ENCODE measurements around the gene CDH26.

CDH26 gene

DNA sequence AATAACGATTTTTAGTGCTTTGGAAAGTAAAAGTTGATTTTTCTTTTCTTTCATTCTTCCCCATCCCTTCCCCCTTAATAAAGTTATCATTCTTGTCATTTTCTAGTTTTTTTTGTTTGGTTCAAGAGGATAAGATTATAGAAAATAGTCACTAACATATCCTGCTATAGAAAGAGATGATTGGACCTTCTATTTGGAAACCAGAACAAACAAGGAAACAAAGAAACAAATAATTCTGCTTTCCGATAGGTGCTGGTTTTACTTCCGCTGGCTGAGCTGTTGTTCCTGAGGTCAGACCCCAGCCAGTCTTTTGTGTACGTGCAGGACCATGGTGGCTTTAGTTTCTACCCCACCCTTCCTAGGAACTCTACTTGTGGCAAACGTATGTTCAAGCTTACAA lies at the start of gene CDH26:
CDH26 (plus strand) TSS at position 301 of the 400 bp plus-strand sequence. CDS start 304 bp downstream, outside the sequence.
- DNase-seq (ENCODE audit: low read depth in 2 of 2): no peak

DNA sequence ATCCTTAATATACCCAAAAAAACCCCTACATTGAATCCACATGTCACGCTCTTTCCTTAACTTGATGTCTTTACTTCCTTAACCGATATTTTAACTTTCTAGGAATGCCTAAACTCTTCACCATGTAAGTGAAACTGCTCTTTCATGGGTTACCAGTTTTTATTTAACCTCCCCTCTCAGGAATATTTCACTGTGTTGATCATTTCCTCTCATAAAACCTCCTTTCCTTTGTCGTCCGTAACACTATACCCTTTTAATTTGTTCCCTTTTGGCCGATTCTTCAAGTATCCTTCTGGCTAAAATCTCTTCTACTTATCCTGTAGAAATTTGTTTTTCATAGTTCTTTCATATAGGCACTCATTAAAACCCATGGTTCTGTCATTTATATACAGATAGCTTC lies 49.4 kb upstream of the CDH26 start:
- DNase-seq (ENCODE audit: low read depth in 2 of 2): no peak

- DNase-seq (ENCODE audit: low read depth in 2 of 2): no peak
Measured at GRCh38 chr20:59911041-59911440, 47.2 kb upstream of the CDH26 start.

- DNase-seq (ENCODE audit: low read depth in 2 of 2): no peak
Measured at GRCh38 chr20:59912609-59913008, 45.6 kb upstream of the CDH26 start.

- no peak for DNase-seq (ENCODE audit: low read depth in 2 of 2)
Measured at GRCh38 chr20:59920944-59921343, 37.3 kb upstream of the CDH26 start.

GRCh38 chr20:59923514-59923913 lies 34.7 kb upstream of the CDH26 start:
- no peak for DNase-seq (ENCODE audit: low read depth in 2 of 2)

- no peak for DNase-seq (ENCODE audit: low read depth in 2 of 2)
Measured at GRCh38 chr20:59925359-59925758, 32.9 kb upstream of the CDH26 start.

- no peak for DNase-seq (ENCODE audit: low read depth in 2 of 2)
Measured at GRCh38 chr20:59925899-59926298, 32.3 kb upstream of the CDH26 start.

GRCh38 chr20:59931511-59932312 lies 26.5 kb upstream of the CDH26 start:
- no peak for DNase-seq (ENCODE audit: low read depth in 2 of 2)

DNA sequence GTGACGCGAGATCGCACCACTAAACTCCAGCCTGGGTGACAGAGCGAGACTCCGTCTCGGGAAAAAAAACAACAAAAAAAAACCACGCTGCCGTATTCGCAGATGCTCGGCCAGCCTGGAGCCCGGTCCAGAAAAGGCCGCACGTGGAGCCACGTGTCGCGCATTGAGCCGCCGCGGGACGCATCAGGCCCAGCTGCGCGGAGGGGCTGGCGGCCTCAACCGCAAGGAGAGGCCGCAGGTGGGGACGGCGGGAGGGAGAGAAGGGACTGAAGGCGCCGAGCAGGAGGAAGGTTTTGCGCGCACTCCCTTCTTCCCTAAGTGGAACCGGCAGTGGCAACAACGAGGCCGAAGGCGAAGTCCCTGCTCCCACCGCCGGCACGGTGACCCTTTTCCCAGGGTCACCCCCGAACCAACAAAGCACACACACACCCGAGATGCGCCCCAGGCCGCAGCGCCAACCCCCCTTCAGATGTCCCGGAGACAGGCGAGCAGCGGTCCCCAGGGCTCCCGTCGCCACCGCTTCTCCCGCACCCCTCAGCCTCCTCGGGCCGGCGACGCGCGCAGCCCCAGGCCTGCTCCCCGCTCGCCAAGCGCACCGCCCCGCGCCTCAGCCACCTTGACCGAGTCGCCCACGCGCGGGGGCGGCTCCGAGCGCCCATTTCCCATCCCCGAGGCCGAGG lies 25.5 kb upstream of the CDH26 start:
- DNase-seq (ENCODE audit: low read depth in 2 of 2): no peak

DNA sequence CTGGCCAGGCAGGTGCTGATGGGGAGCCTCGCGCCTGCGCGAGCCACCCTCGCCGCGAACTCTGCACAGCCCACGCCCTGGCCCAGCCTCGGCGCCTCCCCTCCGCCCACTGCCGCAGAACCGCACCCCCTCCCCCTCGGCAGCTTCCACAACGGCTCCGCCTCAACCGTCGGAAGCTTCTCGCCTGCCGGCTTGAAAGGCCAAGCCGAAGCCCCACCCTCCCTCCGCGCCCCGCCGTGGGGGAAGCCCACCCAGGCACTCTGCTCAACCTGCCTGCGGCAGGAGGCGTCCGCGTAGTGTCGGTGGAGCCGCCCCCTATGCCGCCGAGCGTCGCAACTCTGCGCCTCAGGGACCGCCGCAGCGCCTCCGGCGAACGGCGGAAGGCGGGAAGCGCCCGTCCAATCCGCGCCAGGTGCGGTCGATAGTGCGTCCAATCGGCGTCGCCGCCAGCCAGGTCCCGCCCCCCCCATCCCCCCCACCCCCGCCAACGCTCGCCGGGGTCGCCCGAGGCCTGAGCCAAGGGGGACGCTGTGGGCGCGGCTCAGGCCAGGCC lies 24.9 kb upstream of the CDH26 start, which contains the start of gene SYCP2:
SYCP2 (minus strand) TSS at position 342 of the 553 bp plus-strand sequence. CDS start 11,224 bp downstream, outside the sequence.
- DNase-seq (ENCODE audit: low read depth in 2 of 2): peak in 1 of 2 donors; percentile 46

DNA sequence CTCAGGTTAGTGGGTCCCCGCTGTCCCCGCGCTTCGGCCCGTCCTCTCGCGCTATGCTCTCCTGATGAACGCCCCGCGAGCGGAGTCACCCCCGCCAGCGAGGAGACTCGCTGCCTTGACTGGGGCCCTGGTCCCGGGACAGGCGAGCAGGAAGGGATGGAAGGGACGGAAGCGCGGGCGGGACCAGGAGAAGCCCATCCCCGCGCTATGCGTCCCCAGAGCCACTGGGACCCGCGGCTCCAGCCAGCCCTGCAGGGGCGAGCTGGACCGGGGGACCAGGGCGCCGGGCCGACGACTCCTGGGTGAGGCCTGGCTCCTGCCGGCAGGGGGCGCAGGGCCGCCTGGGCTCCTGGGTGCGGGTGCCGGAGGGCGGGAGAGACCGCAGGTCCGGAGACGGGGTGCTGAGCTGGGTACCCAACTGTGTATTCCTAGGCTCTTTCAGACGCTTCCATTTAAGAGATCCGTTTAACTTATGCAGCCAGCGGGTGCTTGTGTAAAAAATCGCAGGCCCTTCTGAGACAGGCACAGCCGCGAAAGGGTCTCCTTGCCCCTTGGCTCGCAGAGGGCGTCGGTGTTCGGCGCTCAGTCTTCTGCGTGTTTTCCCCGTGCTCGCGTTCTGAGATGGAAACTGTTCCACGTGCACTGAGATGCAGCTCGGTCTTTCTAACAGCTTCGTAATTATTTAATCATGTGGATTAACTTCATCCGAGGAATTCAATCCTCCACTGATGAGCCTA lies 24.2 kb upstream of the CDH26 start:
- DNase-seq (ENCODE audit: low read depth in 2 of 2): peak; percentile 46 to 61

DNA sequence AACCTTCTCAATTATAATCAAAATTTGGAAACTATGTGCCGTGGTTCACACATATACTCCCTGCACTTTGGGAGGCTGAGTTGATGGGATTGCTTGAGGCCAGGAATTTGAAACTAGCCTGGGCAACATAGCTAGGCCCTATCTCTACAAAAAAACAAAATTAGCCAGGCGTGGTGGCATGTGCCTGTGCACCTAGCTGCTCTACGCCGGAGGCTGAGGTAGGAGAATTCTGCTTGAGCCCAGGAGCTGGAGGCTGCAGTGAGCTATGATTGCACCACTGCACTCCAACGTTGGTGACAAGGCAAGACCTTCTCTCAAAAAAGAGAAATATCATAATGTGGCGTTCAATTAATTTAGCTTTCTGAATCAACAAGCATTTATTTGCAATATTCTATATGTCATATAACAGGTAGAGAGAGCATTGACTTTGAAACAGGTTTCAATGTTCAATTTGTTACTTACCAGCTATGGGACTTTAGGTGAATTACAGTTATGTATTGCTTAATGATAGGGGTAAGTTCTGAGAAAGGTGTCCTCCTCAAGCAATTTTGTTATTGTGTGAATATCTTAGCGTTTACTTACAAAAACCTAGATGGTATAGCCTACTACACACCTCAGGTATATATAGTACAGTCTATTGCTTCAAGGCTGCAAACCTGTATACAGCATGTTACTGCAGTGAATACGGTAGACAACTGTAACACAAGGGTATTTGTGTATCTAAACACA lies 22.6 kb upstream of the CDH26 start:
- DNase-seq (ENCODE audit: low read depth in 2 of 2): no peak

DNA sequence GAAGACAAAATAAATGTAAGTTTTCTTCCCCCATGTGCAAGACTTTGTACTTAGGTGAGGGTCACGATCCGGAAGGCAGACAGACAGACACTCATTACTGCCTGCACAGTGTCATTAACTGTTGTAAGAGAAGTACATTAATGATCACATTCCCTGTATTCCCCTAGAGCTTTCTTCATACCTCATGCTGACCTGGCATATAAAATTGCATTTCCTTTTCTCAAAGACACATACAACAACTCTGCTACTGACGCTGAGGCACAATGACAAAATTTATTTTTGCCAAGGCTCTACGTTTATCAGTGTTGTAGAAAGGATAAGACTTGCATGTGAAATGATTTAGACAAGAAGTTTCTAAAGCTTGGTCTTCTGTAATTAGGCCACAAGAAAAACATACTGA lies 21.8 kb upstream of the CDH26 start:
- no peak for DNase-seq (ENCODE audit: low read depth in 2 of 2)

DNA sequence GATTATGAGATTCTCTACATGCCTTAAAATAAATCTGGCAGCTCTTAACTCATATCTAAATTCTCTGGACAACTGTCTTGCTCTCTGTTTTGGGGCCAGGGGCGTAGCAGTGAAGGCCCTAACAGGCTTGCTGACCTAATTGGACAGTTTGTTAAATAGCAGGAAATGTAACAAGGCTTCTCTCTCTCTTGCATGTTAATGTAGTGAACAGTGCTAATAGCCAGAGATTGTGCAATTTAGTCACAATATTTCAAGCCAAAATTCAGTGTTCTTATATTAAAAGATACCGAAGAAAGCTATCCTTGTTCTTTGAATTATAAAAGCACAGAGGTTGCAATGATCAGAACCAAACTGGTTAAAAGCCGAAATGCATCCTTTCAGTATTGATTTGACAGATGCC lies 21.1 kb upstream of the CDH26 start:
- no peak for DNase-seq (ENCODE audit: low read depth in 2 of 2)

- DNase-seq (ENCODE audit: low read depth in 2 of 2): no peak
Measured at GRCh38 chr20:59938221-59938620, 20.0 kb upstream of the CDH26 start.

DNA sequence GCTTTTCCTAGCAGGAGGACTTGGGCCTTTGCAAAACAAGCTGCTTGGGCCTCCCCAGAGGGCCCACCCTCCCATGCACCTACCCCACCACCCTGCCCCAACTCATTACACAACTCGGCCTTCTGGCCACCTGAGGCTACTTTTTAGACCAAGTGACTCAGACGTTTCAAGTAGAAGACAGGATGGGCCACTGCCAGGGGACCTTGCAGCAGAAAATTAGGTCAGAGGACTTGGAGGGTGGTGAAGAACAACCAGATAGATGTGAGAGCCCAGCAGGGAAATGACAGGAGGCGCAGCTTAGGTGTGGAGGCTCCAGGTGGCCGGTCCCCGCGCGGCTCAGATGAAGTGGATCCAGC lies 19.5 kb upstream of the CDH26 start:
- DNase-seq (ENCODE audit: low read depth in 2 of 2): no peak

DNA sequence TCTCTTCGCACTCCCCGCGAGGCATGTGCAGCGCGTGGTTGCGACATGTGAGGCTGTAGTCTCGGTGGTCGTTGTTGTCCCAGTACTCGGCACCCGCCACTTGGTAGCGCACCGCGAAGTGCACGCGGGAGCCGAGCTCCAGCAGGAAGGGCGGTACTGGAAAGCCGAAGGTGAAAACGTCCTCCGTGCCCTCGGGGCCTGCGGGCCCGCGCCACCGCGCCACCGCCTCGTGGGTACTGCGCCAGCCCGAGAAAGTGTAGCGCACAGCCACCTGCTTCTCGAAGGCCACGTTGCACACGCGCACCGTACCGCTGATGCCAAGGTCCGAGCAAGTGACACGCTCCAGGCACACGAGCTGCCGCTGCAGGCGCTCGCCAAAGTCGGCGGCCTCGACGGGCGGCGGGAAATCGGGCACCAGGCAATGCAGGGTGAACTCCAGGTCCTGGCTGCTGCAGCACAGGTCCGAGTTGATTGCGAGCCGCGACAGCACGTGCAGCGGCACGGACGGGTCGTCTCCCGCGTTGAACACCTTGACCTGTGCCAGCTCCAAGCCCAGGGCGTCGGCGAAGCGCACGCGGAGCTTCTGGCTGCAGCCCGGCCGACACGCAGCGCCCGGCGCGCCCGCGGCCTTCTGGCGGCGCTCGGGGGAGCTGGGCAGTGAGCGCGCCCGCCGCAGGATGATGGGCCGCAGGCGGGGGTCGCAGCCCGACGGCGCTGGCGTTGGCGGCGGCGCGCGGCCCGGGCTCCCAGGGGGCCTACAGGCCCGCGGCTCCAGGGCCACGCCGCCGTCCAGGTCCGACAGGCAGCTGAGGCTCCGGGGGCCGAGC lies 19.0 kb upstream of the CDH26 start:
- DNase-seq (ENCODE audit: low read depth in 2 of 2): no peak

- DNase-seq (ENCODE audit: low read depth in 2 of 2): no peak
Measured at GRCh38 chr20:59939879-59940128, 18.4 kb upstream of the CDH26 start.

DNA sequence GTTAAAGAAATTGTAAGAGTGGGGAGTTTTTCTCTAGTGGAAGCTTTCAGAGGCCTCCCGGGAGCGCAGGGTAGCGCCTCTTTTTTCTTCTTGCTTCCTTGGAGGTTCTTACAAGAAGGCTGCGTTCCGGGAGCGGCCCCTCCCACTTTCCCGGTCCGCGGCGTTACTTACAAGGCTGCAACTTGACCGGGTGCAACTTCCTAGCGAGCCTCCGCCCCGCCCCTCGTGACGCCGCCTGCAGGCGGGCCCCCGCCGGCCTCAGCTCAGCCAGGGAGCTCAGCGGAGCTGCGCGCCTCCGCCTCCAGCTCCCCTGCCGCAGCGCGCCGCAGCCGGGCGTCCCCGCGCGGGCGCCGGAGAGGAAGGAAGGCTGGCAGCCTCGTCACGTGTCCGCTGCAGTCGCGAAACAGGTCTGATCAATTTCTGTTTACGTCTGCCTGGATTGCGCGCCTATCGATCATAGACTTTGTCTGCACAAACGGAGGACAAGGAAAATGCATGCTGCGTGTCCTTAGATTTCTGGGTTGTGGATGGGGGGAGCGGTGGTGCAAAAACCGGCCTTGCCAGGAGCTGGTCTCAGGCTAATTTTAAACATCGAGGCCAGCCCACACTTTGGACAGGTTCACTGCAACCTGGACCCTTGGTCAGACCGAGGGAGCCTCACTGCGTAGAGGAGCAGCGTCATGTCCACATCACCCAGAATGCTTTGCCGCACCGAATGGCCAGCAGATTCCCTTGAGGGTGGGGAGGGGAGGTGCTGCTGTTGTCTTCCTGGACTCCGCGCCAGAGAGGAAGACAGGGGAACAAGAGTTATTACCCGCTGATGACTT lies 17.9 kb upstream of the CDH26 start, which contains the start of the genes FAM217B and PPP1R3D:
FAM217B (plus strand) TSS at position 261 of the 827 bp plus-strand sequence. CDS start 3,555 bp downstream, outside the sequence.
PPP1R3D (minus strand) TSS at position 177 of the 827 bp plus-strand sequence. CDS start 374 bp downstream, outside the sequence.
- peak; percentile 73 to 82 for DNase-seq (ENCODE audit: low read depth in 2 of 2)

Data from stimulated activated CD8-positive, alpha-beta memory T cell treated with anti-CD3 and anti-CD28 coated beads, Interleukin-7, amount 100 ng/mL, for 1 hour (primary cell).